ENCODE data around the gene SLC9C1. TPM values are rescaled to one million over a fixed set of nuclear protein-coding genes. Genes with fewer than 3 reads are reported as not detected.

Gene SLC9C1
- polyA plus RNA-seq, 3 donors = 0.48 to 1.2 (median 0.86) TPM

DNA sequence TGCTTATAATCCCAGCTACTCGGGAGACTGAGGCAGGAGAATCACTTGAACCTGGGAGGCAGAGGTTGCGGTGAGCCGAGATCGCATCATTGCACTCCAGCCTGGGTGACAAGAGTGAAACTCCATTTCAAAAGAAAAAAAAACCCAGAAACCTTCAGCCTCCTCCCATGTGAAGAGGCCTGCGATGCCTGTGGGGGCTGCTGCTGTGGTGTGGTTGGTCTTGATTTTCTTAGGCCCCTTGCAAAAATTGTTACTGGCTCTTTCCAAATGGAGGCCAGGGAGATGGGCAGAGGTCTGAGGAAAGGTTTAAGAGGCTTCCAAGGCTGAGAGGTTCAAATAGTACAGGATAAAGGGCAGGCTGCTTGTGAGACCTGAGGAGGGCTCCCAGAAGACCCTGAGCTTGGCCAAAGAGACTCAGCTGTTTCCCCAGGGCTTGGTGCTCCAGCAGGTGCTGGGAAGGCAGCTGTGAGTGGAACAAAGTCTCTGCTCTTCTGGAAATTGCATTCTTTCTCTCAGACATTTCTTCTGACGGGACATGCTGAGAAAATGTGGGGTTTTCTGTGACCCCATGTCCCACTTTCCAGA, 179.3 kb downstream of the SLC9C1 start:
- DNase-seq = no peak

DNA sequence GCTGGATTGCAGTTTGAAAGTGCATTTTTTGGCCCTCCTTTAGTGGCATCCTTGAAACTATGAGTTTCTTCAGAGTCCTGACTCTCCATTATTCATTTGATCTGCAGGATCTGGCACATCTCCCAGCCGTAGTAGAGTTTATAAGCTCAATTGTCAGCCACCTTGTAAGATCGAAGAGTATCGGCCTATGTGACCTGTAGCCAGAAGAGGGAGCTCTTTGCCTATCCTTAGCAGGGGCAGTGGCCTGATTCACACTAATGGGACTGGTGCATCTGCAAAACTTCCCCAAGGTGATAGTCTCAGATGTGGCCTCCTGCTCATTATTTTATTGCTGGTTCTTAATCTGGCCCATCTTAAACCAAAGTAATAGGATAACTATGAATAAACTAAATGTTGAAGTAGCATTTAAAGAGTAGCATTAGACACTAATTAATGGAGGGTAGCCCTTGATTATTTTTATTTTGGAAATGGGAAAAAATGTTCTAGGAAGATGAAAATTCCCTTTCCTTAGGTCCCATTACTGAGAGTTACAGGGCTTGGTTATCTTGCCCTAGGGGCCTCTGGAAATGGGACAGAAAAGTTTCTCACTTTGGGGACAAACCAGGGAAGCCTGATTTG, 182.1 kb downstream of the SLC9C1 start:
- DNase-seq = no peak

DNA sequence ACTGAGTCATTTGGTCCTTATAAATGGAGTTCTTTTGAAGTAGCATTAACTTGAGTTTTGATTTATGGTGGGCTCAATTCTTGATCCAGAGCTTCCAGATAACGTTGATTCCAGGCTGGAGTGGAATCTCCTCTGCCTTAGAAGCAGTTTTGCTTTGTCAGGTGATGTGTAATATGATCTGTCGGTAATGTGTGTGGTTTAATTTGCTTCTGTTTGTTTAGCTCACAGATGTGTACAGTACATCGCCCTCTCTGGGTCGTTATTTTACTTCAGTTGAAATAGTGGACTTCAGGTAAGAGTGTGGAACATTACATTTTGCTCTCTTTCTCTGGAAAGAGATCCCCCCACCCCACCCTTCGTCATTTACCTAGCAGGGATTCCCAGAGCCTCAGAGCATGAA, 184.7 kb downstream of the SLC9C1 start:
- DNase-seq = no peak

DNA sequence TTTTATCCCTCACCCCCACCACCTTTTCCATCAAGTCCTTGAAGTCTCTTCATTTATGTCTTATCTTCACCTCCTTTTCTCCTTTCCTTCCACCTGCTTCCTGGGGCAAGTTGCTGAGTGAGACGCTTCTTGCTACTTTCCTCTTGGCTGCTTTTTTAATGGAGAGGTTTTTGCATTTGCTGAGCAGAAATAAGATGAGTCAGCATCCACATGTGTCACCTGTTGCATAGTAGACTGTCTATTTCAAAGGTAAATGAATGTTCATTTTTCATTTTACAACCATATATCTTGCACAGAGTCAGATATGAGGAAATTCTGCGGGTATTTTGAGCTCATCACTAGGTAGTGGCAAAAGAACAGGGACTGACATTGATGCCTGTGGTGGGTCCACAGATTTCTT, 189.2 kb downstream of the SLC9C1 start:
- no peak for DNase-seq

DNA sequence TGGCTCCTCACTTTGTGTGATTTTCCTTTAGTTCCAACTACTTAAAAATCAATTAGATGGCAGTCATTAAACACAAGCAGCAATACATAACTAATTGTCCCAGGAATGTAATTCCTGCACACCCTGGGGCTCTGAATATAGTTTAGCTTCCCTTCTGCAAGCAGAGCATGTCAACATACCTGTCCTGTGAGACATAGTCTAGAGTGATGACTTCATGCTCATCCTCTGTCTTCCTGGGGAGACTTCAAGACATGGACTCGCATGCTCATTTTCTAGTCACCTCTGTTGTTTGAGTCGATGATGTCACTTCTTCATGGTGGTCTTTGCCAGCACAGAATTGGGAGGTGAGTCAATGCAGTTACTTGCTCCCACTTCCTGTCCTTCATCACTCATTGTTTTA, 192.1 kb downstream of the SLC9C1 start:
- no peak for DNase-seq

DNA sequence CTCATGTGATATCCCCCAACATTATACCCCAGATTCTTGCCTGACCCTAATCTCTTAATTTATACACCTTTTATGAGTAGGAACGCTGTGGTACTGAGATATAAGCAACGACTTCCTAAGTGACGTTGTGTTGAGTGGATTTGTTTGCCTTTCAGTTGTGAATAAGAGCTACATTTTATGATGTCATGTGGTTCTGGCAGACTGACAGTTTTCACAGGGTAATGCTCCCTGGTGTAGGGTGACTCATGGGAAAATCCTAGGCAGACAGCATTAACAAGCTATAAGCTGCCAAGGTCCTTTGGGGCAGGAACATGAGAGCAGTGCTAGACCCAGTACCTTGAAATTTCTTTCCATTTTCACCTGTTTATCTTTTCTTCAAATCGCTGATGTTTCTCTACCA, 196.6 kb downstream of the SLC9C1 start:
- DNase-seq = no peak

DNA sequence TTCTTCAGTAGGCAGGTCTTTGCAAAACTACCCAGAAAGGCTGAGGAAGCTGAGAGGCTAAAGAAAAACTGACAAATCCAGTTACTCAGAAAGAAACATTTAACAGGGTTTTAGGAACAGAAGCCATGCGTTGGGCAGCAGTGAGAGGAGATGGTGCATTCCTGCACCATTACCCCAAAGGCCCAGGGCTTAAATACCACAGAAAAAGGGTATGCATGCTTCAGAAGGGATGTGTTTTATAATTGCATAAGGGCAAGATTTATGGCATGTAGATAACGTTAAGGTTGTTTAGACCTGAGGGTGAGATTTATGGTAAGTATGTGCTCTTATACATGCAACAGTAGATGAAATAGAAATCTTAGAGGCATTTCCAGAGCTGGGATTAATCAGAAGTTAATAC, 197.8 kb downstream of the SLC9C1 start:
- no peak for DNase-seq

DNA sequence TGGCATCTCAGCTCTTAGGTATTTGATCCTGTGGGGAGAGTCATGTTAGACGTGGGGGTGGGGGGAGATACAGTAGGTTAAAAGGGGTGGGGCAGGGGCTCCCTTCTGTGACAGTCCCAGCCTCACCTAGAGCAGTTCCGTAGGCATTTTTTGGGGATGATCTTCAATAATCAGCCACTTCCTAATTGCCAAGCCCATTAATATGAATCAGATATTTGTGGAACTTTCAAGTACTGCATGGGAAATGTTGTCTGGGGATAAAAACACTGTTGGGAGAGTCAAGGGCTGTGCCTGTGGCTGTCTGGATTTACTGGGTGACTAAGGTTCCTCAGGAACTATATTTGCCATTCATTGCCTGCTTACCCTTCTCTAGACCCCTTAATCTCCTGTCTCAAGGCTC, 198.3 kb downstream of the SLC9C1 start:
- DNase-seq = no peak

DNA sequence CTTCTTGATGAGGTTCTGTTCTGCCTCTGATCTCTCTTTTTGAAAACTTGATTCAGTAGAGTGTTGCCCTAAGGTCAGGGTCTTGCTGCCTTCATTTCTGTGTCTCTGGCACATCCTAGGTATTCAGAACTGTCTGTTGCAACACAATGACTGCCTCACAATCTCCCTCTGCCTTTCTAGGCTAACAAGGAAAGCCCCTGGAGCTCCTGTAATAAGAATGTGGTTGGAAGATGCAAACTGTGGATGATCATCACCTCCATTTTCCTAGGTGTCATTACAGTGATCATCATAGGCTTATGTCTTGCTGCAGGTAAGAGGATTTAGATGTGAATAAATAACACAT, 200.9 kb downstream of the SLC9C1 start:
- no peak for DNase-seq

DNA sequence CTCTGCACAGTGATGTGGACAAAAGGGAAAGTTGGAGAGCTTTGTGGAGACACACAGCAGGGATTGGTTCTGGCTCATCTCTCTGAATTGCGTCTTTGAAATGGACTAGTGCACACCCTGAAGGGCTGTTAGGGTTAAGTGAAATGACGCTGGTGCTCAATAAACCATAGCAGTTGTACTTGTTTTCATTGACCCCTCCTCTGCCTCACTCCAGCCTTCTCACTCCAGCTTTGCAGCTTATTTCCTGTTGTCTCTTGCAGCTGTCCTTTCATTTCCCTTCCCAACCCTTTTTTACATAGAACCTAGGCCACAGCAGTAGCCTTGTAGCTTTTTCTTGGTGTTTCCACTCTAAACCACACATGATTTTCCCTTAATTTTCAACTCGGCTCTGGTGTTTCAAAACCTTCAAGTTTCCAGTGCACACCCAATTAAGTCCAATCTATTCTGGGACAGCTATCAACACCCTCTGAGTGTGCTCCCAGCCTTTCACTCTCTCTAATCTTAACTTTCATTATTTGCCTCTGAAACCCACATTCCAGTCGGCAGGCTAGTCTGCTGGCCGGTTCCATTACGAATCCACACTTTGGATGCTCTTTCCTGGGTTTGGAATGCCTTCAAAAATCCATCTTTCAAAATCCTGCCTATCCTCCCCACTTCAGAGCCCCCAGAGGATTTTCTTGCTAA, 201.4 kb downstream of the SLC9C1 start:
- DNase-seq = no peak

DNA sequence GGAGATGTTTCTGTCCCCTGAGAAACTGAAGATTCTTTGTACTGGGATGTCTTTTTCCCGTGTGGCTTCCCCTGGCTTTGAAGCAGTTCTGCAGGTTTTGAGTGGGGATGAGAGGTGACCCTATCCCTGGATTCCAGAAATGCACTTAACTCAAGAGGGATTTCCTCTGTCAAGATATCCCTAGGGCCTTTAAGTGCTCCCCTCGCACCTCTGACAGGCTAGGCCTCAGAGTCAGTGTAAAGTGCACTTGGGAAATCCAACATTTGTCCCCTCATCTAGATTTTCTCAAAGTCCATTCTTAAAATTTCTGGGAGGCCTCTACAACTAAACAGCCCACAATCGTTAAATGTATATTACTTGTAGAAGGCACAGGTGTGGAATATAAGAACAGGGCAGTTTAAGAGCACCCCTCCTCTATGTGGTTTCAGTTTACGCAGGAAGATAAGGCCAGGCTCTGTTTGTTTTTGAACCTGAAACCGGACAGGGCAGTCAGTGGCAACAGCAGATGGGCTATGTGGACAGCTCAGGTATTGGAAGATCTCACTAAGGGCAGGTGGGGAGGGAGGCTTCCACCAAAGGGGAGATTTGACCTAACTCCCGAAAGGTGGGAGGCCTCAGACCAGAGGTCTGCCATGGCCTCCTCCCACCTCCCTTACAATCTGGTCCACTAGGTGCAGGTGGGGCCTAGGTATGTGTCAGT, 203.0 kb downstream of the SLC9C1 start:
- DNase-seq = no peak

Other genes starting within 250 kb of the SLC9C1 start
- gene C3orf52, start 207.8 kb downstream of the SLC9C1 start, polyA plus RNA-seq (ENCODE audit: insufficient read length in 3 of 3) = 1 to 10 TPM; 4.9 to 6.8 (median 5.3) TPM
- 1 to 10 TPM in 2 of 3 donors, under 1 TPM in 1; 0.74 to 2.1 (median 1.3) TPM for gene GCSAM, start 161.0 kb downstream of the SLC9C1 start, polyA plus RNA-seq (ENCODE audit: insufficient read length in 3 of 3)
- gene CD200, start 38.9 kb upstream of the SLC9C1 start, polyA plus RNA-seq (ENCODE audit: insufficient read length in 3 of 3) = 10 to 100 TPM; 34.1 to 41.0 (median 37.6) TPM
- under 1 TPM; 0.41 to 0.88 (median 0.53) TPM for gene BTLA, start 205.3 kb upstream of the SLC9C1 start, polyA plus RNA-seq (ENCODE audit: insufficient read length in 3 of 3)

All from renal pelvis (tissue), 4 donors.